Measurements from ENCODE around the gene ADGRV1.

- no peak for TF ChIP-seq POLR2A (IDR thresholded peaks at IDR 0.05)
- no peak for TF ChIP-seq CTCF (IDR thresholded peaks at IDR 0.05)
These were observed 24.8 kb upstream of the ADGRV1 start for GRCh38 chr5:90533794-90534193.
